NB4 (cell line): Measurements from ENCODE around the gene MESP1.

Experiments used
- POLR2A ChIP-seq: IDR thresholded peaks from 2 replicates; pipeline ENCODE4 v1.6.1; 2011; ENCODE audit warnings: mild to moderate bottlenecking; ENCODE audit not compliant: insufficient read length; ENCODE audit errors: extremely low read depth
- TF ChIP-seq, protein P1 (sequence below): IDR thresholded peaks from one replicate; pipeline ENCODE4 v1.5.1; 2012; ENCODE audit warnings: low read depth, low read length

DNA sequence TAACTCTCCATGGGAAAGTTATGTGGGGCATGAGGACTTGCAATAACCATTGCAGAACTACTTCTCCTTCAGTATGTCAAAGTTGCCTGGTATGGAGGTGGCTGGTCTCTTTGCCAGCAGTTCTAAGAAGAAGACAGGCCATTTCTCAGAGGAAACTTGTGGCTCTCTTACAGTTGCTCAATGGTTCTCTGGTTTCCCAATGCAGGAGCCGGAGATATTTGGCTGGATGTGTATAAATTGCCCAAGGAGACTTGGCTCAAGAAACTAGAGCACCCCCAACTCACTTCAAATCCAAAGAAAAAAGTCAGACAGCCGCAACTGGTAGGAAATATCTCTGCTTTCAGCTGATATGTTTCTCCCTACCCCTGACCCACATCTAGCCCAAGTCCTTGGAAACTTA, 36.3 kb downstream of the MESP1 start:
- TF ChIP-seq, protein P1, sequence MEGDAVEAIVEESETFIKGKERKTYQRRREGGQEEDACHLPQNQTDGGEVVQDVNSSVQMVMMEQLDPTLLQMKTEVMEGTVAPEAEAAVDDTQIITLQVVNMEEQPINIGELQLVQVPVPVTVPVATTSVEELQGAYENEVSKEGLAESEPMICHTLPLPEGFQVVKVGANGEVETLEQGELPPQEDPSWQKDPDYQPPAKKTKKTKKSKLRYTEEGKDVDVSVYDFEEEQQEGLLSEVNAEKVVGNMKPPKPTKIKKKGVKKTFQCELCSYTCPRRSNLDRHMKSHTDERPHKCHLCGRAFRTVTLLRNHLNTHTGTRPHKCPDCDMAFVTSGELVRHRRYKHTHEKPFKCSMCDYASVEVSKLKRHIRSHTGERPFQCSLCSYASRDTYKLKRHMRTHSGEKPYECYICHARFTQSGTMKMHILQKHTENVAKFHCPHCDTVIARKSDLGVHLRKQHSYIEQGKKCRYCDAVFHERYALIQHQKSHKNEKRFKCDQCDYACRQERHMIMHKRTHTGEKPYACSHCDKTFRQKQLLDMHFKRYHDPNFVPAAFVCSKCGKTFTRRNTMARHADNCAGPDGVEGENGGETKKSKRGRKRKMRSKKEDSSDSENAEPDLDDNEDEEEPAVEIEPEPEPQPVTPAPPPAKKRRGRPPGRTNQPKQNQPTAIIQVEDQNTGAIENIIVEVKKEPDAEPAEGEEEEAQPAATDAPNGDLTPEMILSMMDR = no peak
- TF ChIP-seq POLR2A = no peak
